Activated CD4-positive, alpha-beta T cell treated with anti-CD3 and anti-CD28 coated beads for 24 hours (primary cell): ENCODE measurements around the gene YY1.
"Not testable (repeated sequence)": the region's sequence is repeated elsewhere in the genome, so short reads cannot be mapped to it uniquely, and the experiment has no call there.

Experiments used
- DNase-seq, 2 donors: peaks; one replicate each; pipeline ENCODE4 v3.0.0-alpha.2; 2020; ENCODE audit warnings: low read depth in 2 of 2

Gene YY1

DNA sequence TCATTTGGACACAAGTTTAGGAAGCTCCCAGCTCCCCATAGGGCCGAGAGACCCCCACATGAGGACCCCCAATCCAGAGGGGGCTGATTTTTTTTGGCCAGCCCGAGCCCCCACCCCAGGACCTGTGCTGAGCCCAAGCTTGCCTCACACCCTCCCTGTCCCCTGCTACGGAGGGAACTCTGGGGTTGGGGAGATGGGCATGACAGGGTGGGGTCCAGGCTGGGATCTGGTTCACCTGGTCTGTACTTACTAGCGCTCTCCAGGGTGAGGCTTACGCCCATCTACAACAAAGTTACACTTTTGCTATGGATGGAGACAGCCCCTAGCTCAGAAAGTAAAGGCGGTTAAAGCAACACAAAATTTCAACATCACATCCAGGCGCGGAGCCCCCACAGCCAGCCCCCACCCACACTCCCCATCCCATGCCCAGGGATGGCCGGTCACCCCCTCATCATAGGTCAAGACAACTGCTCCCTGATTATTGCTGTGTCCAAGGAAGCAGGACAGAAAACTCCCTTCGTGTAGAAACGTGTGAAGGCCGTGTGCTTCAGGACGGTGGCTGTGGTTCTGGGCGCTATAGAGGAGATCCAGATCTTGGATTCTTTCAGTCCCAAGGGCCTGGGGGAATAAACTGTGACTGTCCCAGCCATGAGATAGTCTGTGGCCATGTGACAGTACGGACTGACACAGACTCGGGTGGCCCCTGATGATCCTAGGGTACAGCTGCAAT is 56.6 kb downstream of the YY1 start:
- DNase-seq = no peak

GRCh38 chr14:100296106-100296651 is 57.2 kb downstream of the YY1 start:
- no peak for DNase-seq

GRCh38 chr14:100296729-100297128 is 57.8 kb downstream of the YY1 start:
- DNase-seq = not testable (repeated sequence)

- DNase-seq = no peak
These were observed 58.7 kb downstream of the YY1 start for GRCh38 chr14:100297320-100298300.

DNA sequence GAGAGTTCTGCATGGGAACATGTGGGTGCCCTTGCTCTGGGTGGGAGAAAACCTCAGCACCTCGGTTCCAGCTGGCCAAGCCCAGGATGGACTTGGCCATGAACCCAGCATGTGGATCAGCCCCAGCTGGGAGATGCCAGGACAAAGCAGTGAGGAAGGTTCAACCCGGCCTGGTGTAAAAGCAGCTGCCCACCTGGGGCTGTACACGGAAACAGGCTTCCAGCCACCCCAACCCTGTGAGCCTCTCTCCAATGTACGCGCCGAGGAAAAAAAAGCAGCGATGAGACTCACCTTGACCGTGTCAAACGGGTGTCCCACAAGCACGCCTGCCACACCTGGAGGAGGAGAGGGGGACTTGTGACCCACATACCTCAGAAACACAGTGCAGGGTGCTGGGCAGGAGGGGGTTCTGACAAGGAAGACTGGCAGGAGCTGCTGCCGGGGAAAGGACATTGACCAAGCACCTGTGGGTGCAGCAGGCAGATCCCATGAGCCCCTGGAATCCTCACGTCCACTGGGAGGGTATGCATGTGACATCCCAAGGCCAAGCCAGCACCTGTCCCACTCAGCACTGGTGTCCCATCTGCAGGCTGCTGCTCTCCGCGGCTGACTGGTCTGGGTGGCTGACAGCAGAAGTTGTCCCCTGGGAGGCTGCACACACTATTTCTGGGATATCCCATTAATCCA is 59.8 kb downstream of the YY1 start:
- no peak for DNase-seq

GRCh38 chr14:100299238-100299560 is 60.3 kb downstream of the YY1 start:
- no peak for DNase-seq

- DNase-seq = no peak
These were observed 63.7 kb downstream of the YY1 start for GRCh38 chr14:100302616-100303015.

- DNase-seq = no peak
These were observed 64.2 kb downstream of the YY1 start for GRCh38 chr14:100303179-100303578.

- no peak for DNase-seq
These were observed 65.0 kb downstream of the YY1 start for GRCh38 chr14:100303925-100304324.

DNA sequence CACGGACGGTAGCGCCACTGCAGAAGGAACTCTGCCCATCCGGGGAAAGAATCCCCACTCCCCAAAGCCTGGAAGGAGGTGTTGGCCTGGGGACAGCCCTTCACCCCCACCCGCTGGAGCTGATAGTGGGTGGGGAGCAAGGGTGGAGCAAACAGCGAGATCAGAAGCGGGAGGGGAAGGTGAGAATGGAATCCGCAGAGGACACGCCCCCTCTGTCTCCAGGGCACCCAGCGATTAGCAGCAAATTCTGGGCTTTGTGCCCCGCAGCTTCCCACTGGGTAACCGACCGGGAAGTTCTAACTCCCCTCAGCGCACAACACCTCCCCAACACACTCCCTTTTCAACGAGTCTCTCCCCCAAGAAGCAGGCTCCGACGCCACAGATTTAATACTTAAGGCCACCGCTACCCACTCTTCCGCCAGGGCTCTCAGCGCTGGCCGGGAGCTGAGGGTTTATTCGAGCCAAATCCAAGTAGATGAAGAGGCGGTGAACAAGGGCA is 65.9 kb downstream of the YY1 start:
- no peak for DNase-seq

- peak; percentile 12 to 15 for DNase-seq
These were observed 66.6 kb downstream of the YY1 start for GRCh38 chr14:100305324-100306100.

DNA sequence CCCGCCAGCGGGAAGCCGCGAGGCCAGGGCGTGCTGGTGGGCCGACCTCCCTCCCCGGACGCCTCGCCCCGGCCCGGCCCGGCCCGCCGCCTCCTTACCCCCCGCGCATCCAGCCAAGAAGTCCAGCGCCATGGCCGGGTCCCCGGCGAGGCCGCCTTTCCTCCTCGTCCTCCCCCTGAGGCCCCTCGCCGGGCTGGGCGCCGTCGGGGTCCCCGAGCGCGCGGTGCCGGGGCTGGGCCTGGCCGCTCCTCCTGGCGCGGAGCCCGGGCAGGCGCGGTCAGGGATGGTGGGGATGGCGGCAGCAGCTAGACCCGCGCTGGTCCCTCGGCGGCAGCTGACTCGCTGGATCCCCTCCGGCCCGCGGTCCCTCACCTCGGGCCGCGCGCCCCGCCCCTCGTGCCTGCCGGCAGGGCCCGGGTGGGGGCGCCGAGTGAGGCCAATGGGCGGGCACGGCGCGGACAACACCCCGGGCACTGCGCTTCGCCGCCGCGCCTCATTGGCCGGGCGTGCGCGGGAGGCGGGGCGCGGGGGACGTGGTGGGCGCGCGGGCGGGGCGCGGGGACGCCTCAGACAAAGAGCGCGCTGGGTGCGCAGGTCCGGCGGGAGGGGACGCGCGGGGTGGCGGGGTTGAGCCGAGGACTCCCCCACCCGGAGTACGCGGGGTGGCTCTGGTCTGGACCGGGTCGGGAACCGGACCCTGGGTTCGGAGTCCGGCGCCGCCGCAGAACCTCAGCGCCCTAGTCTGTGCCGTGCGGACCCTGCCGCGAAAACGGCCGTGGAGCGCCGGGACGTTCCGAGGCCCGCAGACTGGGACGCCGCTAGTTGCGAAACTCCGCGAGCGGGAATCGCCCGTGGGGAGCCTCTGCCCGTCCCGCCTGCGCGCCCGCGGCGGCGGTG is 67.4 kb downstream of the YY1 start, which contains the start of gene SLC25A29:
SLC25A29 (minus strand) TSS at position 344 of the 897 bp plus-strand sequence; CDS start at position 132, 212 bp downstream.
- peak; percentile 58 to 71 for DNase-seq

GRCh38 chr14:100306998-100307765 is 68.2 kb downstream of the YY1 start:
- no peak for DNase-seq

GRCh38 chr14:100307766-100308426 is 69.0 kb downstream of the YY1 start:
- DNase-seq = no peak

DNA sequence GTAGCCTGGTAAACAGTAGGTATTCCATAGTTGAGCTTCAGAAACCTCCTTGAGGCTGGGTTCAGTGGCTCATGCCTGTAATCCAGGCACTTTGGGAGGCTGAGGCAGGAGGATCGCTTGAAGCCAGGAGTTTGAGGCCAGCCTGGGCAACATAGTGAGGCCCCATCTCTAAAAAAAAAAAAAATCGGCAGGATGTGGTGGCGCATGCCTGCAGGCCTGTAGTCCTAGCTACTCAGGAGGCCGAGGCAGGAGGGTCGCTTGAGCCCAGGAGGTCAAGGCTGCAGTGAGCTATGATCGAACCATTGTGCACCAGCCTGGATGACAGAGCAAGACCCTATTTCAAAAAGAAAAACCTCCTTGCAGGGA is 69.5 kb downstream of the YY1 start:
- not testable (repeated sequence) for DNase-seq

DNA sequence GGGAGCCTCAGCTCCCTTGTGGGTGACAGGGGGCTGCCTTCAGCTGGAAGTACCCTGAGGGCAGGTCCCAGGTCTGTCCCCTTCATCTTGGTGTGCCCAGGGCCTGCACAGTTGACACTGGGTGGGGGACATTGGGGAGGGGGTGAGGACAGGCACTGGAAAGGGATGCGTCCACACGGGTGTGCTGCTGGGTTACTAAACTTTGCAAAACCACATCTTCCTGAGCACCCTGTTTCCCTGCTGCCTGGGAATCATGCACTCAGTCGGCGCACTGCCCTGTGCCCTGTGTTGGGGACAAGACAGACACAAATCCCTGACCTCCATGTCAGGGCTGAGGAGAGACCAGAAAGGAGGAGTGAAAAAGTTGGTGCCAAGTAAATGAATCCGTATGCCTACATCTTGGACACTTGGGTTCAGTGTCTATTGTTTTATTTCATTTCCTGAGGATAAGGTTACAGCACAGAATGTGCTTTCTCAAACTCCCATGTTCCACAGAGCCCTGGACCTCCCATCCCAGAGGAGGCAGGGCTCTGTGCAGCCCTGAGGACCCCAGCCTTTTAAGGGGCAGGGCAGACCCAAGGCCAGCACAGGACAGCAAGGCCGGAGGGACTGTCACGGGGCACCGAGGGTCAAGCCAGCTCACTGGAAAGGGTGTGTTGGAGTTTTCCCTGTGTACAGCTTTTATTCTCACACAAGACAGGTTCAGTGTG is 70.2 kb downstream of the YY1 start:
- DNase-seq = no peak

DNA sequence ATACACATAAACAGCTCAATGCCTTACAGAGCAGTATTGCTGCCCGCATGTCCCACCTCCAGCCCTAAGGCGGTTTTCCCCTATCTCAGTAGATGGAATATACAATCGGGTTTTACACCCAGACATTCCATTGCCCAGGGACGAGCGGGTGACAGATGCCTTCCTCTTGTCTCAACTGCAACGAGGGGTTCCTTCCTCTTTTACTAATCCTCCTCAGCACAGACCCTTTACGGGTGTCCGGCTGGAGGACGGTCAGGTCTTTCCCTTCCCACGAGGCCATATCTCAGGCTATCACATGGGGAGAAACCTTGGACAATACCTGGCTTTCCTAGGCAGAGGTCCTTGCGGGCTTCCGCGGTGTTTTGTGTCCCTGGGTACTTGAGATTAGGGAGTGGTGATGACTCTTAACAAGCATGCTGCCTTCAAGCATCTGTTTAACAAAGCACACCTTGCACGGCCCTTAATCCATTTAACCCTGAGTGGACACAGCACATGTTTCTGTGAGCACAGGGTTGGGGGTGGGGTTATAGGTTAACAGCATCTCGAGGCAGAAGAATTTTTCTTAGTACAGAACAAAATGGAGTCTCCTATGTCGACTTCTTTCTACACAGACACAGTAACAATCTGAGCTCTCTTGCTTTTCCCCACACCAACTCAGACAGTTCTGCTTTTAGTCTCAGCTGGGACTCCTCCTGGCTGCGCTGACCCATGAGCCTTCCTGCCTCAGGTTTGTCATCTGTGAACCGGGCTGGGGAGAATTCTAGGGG is 73.3 kb downstream of the YY1 start:
- not testable (repeated sequence) for DNase-seq
